HG02759 (cell line): ENCODE results near the gene ARL1.
"Not testable (repeated sequence)": the region's sequence is repeated elsewhere in the genome, so short reads cannot be mapped to it uniquely, and the experiment has no call there.

Experiments
- ATAC-seq: cut with Tn5 transposase; IDR thresholded peaks from one replicate; pipeline ENCODE4 v1.9.1; 2021; ENCODE audit warnings: mild to moderate bottlenecking, moderate library complexity; ENCODE audit not compliant: unreplicated experiment

Gene ARL1

DNA sequence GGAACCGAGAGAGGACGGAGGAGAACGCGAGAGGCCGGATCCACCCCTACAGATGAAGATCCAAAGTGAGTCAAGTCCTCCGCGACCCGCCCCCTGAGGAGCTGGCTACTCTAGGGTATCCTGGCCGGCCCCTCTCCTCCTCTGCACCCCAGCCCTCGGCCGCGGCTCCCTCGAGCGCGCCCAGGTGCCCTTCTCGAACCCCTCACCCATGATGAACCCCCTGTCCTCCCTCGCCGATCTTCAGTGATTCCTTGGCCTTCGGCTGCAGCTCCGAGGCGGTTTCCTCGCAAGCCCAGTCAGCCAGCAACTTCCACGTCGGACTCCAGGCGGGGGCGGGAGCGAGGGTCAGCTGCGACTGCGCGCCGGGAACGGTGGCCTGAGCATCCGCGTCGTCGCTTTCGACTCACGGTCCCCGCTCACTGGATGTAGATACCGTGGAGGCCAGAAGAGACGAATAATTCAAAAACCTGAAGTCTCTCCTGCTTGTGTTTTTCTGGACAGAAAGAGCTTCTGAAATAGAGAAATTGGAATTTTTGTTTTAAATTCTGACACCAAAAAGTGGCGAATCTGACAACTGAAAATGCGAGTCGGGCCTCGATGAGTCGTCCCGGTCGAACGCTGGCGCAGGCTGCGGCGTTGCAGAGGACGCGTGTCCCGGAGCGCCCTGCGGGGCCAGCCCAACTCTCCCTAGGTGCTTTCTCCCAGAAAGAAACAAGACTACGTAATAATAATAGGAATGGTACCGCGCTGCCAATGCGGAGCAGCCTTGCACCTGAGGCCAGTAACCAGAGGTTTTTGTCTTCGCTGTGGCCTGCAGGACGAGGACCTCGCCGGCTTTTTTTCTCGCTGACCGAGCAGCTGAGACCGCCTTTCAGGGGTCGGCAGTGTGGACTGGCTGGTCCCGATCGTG, at the start of gene ARL1:
TSS of gene ARL1 (minus strand) at position 337 of the 910 bp plus-strand sequence. CDS start at position 210, 127 bp downstream.
- peak; percentile 87 for ATAC-seq

DNA sequence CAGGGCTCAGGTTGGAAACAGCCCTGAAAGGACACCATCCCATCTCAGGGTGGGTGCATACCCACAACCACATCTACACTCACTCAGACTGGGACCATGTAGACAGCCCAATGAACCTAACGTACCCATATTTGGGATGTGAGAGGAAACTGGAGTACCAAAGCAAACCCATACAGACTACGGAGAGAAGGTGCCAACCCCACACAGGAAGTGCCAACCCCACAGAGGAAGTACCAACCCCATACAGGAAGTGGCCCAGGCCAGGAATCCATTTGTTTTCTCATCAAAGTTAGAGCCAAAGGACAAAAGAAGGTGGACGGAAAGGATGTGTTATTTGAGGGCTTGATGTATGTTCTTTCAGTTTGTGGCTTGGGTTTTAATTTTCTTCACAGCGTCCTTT, 48.1 kb upstream of the ARL1 start:
- ATAC-seq = no peak

DNA sequence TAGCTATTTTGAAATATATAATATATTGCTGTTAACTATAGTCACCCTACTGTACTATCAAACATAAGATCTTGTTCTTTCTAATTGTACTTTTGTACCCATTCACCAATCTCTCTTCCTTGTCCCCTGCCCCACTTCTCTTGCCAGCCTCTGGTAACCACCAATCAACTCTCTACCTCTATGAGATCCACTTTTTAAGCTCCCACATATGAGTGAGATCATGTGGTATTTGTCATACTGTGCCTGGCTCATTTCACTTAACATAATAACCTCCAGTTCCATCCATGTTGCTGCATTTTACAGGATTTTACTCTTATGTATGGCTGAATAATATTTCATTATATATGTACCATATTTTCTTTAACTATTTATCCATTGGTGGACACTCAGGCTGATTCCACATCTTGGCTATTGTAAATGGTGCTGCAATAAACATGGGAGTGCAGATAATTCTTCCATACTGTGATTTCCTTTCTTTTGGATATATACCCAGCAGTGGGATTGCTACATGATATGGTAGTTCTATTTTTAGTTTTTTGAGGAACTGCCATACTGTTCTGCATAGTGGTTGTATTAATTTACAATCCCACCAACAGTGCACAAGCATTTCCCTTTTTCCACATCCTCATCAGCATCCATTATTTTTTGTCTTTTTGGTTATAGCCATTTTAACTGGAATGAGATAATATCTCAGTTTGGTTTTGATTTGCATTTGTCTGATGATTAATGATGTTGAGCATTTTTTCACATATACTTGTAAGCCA, 34.1 kb upstream of the ARL1 start:
- ATAC-seq = no peak

DNA sequence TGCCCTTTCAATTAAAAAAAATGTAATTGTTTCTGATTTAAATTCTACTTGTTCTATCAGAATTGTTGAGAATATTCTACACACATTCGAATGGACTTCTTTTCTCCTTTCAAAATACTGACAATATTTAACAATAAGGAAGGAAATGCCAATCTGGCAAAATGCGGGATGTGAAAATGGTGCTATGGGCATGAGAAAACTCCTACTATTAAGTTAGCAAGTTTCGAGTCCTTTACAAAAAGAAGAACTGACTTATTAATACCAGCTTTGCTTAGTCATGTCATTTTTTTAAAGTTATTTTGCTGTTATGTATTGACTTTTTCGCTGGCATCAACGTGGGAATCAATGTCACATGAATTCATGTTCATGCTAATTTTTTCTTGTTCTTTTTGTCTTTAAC, 31.7 kb upstream of the ARL1 start:
- ATAC-seq = no peak

DNA sequence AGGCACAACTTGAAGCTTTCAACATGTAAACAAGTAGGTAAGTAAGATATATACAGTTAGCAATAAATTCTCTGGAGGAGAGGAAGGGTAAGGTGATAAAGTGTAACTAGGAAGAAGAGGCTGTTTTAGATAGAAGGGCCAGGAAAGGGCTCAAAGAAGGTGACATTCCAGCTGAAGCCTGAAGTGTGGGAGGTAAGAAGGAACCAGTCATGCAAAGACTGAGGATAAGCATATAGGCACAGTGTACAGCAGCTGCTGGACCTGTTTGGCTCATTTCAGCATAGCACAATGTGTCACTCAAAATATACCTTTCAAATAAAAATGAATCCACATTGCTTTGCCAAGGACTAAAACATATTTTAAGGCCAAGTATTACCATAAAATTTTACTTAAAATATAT, 28.6 kb upstream of the ARL1 start:
- ATAC-seq = no peak

DNA sequence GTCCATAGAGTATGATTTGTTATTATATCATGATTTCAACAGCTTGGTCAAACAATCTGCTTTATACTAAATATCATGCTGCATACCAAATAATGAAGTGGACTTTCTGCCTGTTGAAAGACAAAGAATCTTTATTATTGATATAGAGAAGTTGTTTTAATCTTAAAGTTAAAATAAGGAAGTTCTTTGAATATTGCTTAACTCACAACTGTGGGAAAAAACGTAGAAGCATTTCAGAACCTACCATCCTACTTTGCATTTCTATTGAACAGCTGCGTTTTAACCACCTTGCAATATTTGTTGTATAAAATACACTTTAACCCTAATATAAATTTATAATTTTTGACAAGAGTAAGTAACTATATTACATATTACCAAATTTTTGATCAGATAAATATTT, 22.9 kb upstream of the ARL1 start:
- ATAC-seq = no peak

DNA sequence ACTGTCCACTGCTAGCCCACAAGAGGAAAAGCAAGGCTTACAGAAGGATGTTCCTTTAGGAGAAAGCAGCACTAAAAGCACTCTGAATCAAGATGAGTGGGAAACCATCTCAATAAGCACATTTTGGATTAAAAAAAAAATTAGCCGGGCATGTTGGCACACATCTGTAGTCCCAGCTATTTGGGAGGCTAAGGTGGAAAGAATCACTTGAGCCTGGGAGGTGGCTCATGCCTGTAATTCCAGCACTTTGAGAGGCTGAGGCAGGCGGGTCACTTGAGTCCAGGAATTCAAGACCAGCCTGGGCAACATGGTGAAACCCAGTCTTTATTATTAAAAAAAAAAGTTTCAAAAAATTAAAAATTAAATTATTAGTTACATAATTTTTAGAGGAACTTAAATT, 17.0 kb upstream of the ARL1 start:
- ATAC-seq = no peak

DNA sequence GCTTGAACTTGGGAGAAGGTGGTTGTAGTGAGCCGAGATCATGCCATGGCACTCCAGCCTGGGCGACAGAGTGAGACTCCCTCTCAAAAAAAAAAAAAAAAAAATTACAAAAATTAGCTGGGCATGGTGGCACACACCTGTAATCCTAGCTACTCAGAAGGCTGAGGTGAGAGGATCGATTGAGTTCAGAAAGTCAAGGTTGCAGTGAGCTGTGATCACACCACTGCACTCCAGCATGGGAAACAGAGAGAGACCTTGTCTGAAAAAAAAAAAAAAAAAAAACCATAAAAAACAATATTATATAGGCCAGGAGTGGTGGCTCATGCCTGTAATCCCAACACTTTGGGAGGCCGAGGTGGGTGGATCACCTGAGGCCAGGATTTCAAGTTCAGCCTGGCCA, 14.5 kb upstream of the ARL1 start:
- not testable (repeated sequence) for ATAC-seq

DNA sequence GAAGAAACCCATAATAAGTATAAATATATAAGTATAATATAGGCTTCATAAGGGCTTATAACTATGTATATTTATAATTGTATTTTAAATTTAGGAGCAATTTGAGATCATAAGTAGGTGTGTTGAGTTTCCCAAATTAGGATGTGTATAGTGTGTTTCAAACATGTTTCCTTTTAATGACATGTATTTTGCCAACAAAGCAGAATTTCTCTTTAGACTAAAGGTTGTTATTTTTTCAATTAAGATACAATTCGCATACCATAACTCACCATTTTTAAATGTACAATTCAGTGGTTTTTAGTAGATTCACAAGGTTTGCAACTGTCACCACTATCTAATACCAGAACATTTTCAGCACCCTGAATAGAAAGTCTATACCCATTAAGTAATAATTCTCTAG, 7.7 kb upstream of the ARL1 start:
- no peak for ATAC-seq

DNA sequence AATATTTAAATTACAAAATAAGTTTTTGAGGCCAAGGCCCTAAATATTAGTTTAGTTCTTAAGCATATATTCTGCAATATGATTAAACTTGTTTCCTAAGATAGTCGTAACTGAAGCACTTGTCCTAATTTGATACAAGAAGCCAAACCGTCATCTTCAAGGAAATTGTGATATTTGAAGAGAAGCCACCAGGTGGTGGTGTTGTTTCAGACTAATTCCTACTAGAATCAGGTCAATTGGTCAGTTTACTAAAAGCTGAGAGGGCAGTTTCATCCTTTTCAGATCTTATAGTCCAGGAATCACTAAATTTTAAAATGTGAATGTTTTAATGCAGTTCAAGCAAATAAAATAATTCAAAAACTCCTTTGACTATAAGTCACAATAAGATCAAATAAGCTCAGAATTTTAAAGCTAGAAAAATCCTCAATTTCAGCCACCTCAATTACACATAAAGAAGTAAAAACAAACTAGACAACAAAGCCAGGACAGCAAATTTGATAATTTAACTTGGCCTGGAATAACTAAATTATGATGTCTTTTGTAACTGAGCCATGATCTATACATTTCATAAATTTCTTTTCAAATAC, 7.1 kb upstream of the ARL1 start:
- ATAC-seq = no peak

DNA sequence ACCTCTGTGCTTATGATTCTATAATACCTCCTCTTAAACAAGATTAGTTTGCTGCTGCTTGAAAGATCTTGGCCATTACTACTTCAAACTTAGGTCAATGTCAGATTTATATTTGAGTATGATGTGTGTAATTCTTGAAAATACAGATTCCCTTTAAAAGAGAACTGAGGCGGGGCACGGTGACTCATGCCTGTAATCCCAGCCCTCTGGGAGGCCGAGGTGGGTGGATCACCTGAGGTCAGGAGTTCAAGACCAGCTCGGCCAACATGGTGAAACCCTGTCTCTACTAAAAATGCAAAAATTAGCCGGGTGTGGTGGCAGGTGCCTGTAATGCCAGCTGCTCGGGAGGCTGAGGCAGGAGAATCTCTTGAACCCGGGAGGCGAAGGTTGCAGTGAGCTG, 2.6 kb upstream of the ARL1 start:
- not testable (repeated sequence) for ATAC-seq

DNA sequence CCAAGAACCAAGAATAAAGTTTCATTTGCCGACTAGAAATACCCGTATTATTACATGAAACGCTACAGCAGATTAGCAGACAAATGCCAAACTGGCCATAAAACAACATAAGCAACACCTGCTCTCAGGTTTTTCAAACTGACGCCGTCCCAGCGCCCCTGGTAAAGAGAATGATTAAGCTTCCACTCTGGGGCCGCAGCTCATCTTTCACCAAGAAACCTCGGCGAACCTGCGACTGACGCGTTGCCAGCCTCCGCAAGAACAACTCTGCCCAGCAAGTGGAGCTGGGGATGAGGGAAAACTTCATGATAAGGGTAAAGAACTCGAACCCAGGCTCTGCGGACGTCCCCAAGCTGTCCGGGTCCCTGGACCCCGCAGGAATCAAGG, 530 bp downstream of the ARL1 start:
- peak; percentile 18 for ATAC-seq

DNA sequence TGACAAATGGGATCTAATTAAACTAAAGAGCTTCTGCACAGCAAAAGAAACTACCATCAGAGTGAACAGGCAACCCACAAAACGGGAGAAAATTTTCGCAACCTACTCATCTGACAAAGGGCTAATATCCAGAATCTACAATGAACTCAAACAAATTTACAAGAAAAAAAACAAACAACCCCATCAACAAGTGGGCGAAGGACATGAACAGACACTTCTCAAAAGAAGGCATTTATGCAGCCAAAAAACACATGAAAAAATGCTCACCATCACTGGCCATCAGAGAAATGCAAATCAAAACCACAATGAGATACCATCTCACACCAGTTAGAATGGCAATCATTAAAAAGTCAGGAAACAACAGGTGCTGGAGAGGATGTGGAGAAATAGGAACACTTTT, 16.4 kb downstream of the ARL1 start:
- ATAC-seq = not testable (repeated sequence)

DNA sequence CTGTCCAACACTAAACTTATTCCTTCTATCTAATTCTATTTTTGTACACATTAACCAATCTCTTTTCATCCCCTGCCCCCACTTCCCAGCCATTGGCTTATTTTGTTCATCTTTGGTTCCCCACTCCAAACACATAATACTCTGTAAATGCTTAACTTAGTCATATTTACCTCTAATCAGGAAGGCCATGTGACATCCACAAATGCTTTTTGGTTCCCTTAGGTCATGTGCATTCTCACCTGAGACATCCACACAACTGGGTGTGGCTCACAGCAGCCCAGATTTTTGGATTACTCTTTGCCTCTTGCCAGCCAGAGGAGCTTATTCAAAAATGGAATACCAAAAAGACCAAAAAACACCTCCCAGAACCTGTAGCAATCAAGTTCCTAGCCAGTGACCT, 28.4 kb downstream of the ARL1 start:
- ATAC-seq = no peak

DNA sequence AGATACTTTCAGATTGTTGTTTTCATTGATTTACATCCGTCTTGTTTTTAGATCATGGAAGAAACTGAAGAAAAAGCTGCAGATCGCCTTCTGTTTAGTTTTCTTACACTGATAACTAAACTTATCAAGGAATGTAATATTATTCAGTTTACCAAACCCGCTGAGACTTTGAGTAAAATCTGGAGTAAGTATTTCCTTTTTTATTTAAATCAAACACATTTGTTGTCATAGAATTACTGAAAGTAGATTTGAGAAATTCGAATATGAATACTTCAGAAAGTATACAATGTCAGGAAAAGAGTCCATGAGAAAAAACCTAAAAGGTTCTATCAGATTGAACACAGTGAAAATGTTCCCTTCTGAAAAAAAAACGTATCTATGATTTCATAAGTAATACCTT, 32.0 kb downstream of the ARL1 start:
- ATAC-seq = no peak

DNA sequence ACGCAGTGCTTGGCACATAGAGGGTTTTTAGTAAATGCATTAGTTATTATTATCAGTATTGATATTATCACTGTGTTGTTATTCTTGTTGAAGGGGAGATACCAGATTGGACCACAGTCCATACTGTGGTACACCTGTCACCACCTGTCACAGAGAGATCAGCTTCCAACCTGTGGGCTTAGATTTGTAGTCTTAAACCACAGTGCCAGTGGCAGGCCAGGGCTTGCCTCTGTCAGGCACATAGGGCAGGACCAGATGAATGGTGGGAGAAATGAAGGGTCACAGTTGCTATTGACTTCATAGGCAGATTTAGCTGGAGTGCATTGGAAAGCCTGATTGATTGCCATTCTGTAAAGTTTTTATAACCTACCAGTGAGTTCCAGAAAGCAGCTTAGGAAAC, 35.1 kb downstream of the ARL1 start:
- ATAC-seq = no peak

DNA sequence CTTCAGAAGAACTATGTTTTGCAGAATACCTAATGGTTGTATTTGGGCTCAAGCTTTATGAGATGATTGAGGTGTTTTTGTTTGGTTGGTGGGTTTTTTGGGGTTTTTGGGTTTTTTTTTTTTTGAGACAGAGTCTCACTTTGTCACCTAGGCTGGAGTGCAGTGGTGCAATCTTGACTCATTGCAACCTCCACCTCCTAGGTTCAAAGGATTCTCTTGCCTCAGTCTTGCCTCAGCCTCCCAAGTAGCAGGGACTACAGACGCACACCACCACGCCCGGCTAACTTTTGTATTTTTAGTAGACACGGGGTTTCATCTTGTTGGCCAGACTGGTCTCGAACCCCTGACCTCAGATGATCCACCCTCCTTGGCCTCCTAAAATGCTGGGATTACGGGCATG, 39.6 kb downstream of the ARL1 start:
- no peak for ATAC-seq

DNA sequence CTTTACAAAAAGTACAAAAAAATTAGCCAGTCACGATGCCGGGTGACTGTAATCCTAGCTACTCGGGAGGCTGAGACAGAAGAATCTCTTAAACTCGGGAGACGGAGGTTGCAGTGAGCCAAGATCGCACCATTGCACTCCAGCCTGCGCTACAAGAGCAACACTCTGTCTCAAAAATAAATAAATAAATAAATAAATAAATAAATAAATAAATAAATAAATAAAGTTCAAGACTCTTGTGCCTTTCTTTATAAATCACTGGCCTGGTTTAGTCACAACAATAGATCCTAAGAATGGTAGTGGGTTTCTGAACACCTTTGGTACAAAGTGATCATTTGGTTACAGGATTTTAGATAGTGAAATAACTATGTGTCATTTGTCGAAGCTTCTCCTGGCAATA, 46.1 kb downstream of the ARL1 start:
- ATAC-seq = no peak

DNA sequence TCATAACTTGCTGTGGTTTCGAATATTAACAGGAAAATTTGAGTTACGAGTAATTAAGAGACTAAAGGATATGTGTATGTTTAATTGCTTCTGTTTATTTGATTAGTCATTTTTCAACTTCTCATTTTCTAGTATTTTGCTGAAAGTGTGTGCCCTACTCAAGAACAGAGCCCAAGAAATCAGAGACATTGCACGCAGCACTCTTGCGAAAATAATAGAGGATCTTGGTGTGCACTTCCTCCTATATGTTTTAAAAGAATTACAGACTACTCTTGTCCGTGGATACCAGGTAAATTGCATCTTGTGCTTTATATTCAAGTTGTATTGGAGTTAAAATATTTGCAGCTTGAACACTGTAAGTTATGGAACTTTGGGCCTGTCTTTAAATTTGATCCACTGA, 50.8 kb downstream of the ARL1 start:
- no peak for ATAC-seq

DNA sequence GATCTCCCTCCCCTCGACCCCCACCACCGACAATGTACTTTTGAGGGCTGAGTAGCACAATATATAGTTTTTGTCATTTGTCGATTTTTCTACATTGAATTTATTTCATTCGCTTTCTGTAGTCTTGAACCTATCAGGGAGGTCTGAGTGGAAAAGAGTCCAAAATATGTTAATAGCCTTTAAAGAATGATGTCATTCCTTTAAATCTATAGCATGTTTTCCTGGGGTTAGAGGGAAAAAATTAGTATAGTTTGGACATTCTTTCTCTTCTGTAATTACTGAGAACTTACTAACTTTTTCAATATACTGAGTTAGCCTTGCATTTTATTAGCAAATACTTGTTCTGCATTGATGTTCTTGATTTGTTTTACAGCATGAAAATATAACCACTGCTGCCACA, 55.9 kb downstream of the ARL1 start:
- ATAC-seq = no peak

DNA sequence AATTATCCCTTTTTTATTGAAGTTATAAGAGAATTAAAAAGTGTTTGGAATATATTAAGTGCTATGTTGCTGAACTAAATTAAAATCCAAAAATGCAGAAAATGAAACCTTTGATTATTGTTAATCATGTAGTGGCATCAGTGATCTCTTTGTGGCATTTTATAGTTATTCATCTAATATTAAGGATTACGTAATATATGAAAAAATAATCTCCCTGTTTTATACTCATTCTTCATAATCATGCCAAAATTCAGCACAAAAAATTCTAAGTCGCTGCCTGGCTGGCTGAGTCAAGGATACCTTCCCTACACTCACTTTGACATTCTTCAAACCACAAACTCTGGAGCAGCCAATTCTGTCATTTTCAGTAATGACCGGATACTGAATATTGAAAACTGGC, 63.7 kb downstream of the ARL1 start:
- ATAC-seq = no peak
